ENCODE measurements around the gene MYL7. TPM values are rescaled to one million over a fixed set of nuclear protein-coding genes. Genes with fewer than 3 reads are reported as not detected.

The MYL7 gene
- total and polyA plus RNA-seq, 2 donors (not counting 3 experiments of a cell fraction or from before 2014, with no cell fraction given) = not detected

DNA sequence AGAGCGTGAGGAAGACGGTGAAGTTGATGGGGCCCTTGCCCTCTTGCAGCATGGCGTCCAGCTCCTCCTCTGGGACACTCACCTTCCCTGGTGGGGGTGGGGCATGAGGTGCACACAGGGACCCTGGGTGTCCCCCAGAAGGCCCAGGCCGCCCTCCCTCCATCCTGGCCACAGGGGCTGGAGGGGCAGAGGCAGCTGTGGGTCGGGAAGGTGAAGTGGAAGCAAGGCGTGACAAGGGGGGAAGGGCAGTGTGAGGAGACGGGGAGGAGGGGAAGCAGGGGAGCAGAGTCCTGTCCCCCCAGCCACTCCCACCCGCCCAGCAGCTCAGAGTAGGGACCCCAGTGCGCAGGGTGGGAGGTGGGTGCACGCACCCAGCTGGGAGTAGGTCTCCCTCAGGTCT is 791 bp downstream of the MYL7 start:
- TF ChIP-seq, protein P1, sequence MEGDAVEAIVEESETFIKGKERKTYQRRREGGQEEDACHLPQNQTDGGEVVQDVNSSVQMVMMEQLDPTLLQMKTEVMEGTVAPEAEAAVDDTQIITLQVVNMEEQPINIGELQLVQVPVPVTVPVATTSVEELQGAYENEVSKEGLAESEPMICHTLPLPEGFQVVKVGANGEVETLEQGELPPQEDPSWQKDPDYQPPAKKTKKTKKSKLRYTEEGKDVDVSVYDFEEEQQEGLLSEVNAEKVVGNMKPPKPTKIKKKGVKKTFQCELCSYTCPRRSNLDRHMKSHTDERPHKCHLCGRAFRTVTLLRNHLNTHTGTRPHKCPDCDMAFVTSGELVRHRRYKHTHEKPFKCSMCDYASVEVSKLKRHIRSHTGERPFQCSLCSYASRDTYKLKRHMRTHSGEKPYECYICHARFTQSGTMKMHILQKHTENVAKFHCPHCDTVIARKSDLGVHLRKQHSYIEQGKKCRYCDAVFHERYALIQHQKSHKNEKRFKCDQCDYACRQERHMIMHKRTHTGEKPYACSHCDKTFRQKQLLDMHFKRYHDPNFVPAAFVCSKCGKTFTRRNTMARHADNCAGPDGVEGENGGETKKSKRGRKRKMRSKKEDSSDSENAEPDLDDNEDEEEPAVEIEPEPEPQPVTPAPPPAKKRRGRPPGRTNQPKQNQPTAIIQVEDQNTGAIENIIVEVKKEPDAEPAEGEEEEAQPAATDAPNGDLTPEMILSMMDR (IDR thresholded peaks at IDR 0.05; ENCODE audit: extremely low read depth in 1 of 2, insufficient read depth in 1 of 2, low read depth in 1 of 2, low read length in 2 of 2) = no peak
- no peak for TF ChIP-seq EZH2 (IDR thresholded peaks at IDR 0.05; ENCODE audit: borderline replicate concordance, low read depth, low read length, severe bottlenecking)
- no peak for TF ChIP-seq MYC (IDR thresholded peaks at IDR 0.05; ENCODE audit: low read depth, low read length)
- no peak for TF ChIP-seq POLR2AphosphoS5 (IDR thresholded peaks at IDR 0.05; ENCODE audit: insufficient read depth, low read depth, low read length)
- no peak for TF ChIP-seq FOS (IDR thresholded peaks at IDR 0.05; ENCODE audit: borderline replicate concordance, insufficient read depth, low read length)
- TF ChIP-seq POLR2A (IDR thresholded peaks at IDR 0.05; ENCODE audit: low read depth, low read length) = no peak
- TF ChIP-seq JUN (IDR thresholded peaks at IDR 0.05; ENCODE audit: borderline replicate concordance, insufficient read depth, insufficient read length, low read depth) = no peak
- TF ChIP-seq GATA2 (IDR thresholded peaks at IDR 0.05; ENCODE audit: insufficient read depth, insufficient read length, low read depth, low read length) = no peak
- no peak for TF ChIP-seq MAX (IDR thresholded peaks at IDR 0.05; ENCODE audit: insufficient read depth, insufficient read length)
- DNase-seq (ENCODE audit: low read depth, low spot score) (no peak), FAIRE-seq (no peak)
- H3K27me3 ChIP-seq (ENCODE audit: control insufficient read depth in 2 of 2, insufficient read depth in 2 of 2, low read length in 2 of 2) = peaks cover 11 to 15% of the 10 kb centered on the region in 2 experiments
- intact Hi-C loops (cut with micrococcal nuclease) = no loop called here
- dilution Hi-C loops (cut with MboI; ENCODE audit: extremely low pct_ligation_motif_present, low sequenced_read_pairs) = no loop called here
- H3K9me1 ChIP-seq (replicated peaks; ENCODE audit: control insufficient read depth, extremely low read depth, insufficient read depth, low read length) = no peaks in the 10 kb centered on the region
- no peak overlapping the region for H3K4me3 ChIP-seq (replicated peaks in 1 of 3; ENCODE audit: insufficient read depth in 1 of 3, low read depth in 1 of 3, low read length in 3 of 3)
- no peaks in the 10 kb centered on the region for H3K36me3 ChIP-seq (ENCODE audit: control insufficient read depth in 2 of 2, extremely low read depth in 1 of 2, insufficient read depth in 2 of 2, low read length in 2 of 2)
- no peaks in the 10 kb centered on the region for H3K79me2 ChIP-seq (ENCODE audit: control insufficient read depth, insufficient read depth, low read length)
- ChIA-PET CTCF (no interaction called here), POLR2A (no interaction called here)
- H2AFZ ChIP-seq (ENCODE audit: low read depth, low read length) = no peak overlapping the region
- no peak overlapping the region for H3K4me2 ChIP-seq (ENCODE audit: insufficient read depth, low read length)
- H3K9ac ChIP-seq (replicated peaks; ENCODE audit: extremely low read depth, insufficient read depth, low read length) = no peak overlapping the region
- H3K9me3 ChIP-seq (replicated peaks; ENCODE audit: control insufficient read depth, insufficient read depth, low read length) = no peaks in the 10 kb centered on the region
- no TSS peak for BruUV-seq (replicated peaks)
- no peaks in the 10 kb centered on the region for H4K20me1 ChIP-seq (replicated peaks; ENCODE audit: control insufficient read depth, extremely low read depth, insufficient read depth, low read length)
- no peak overlapping the region for H3K27ac ChIP-seq (ENCODE audit: insufficient read depth, low read depth, low read length)
- no peaks in the 10 kb centered on the region for H3K4me1 ChIP-seq (ENCODE audit: control insufficient read depth, extremely low read depth, insufficient read depth, low read length)

All from endothelial cell of umbilical vein (primary cell).